Measurements from ENCODE around the gene PDE4B. TPM values are rescaled to one million over a fixed set of nuclear protein-coding genes. Genes with fewer than 3 reads are reported as not detected.

Gene PDE4B
- total and polyA plus RNA-seq, 12 donors = 2.0 to 63.2 (median 15.3) TPM

- peaks cover 0 to 3% (median 0%) of the 10 kb centered on the region in 7 donors for H3K27me3 ChIP-seq
- H3K36me3 ChIP-seq = no peaks in the 10 kb centered on the region
- intact Hi-C loops (cut with DNase I) = no loop called here
- no peak overlapping the region for H3K4me3 ChIP-seq
- ATAC-seq (no peak), DNase-seq (no peak)
- no peak for TF ChIP-seq CTCF (IDR thresholded peaks at IDR 0.05)
- H3K4me1 ChIP-seq = peaks cover 0 to 6% (median 0%) of the 10 kb centered on the region in 9 donors
- no peak overlapping the region for H3K27ac ChIP-seq
- WGBS, 2 donors = 90 to 96% methylated on average over 1 of the region's 1 CpG
- no peaks in the 10 kb centered on the region for H3K9me3 ChIP-seq
Measured at GRCh38 chr1:65757531-65757930, 35.2 kb upstream of the PDE4B start.

- H3K27ac ChIP-seq = no peak overlapping the region
- intact Hi-C loops (cut with DNase I) = no loop called here
- no peak for ATAC-seq
Measured at GRCh38 chr1:65758128-65758527, 34.6 kb upstream of the PDE4B start.

GRCh38 chr1:65759516-65759915 lies 33.2 kb upstream of the PDE4B start:
- Histone ChIP-seq H3K9me3 (no peaks in the 10 kb centered on the region), H3K4me3 (no peak overlapping the region), H3K27ac (no peak overlapping the region), H3K27me3 (peaks cover 0 to 3% (median 0%) of the 10 kb centered on the region in 7 donors), H3K4me1 (peaks cover 0 to 6% (median 0%) of the 10 kb centered on the region in 9 donors), H3K36me3 (no peaks in the 10 kb centered on the region)
- intact Hi-C loops (cut with DNase I) = no loop called here
- no peak for ATAC-seq
- TF ChIP-seq CTCF (IDR thresholded peaks at IDR 0.05) = no peak
- WGBS, 2 donors = 94% methylated on average over 1 of the region's 1 CpG
- DNase-seq = no peak

More at GRCh38 chr1:65758128-65758527, 34.6 kb upstream of the PDE4B start:
- peaks cover 0 to 6% (median 0%) of the 10 kb centered on the region in 9 donors for H3K4me1 ChIP-seq
- H3K9me3 ChIP-seq = no peaks in the 10 kb centered on the region
- peaks cover 0 to 3% (median 0%) of the 10 kb centered on the region in 7 donors for H3K27me3 ChIP-seq
- DNase-seq = no peak
- TF ChIP-seq CTCF (IDR thresholded peaks at IDR 0.05) = no peak
- no peak overlapping the region for H3K4me3 ChIP-seq
- no peaks in the 10 kb centered on the region for H3K36me3 ChIP-seq

DNA sequence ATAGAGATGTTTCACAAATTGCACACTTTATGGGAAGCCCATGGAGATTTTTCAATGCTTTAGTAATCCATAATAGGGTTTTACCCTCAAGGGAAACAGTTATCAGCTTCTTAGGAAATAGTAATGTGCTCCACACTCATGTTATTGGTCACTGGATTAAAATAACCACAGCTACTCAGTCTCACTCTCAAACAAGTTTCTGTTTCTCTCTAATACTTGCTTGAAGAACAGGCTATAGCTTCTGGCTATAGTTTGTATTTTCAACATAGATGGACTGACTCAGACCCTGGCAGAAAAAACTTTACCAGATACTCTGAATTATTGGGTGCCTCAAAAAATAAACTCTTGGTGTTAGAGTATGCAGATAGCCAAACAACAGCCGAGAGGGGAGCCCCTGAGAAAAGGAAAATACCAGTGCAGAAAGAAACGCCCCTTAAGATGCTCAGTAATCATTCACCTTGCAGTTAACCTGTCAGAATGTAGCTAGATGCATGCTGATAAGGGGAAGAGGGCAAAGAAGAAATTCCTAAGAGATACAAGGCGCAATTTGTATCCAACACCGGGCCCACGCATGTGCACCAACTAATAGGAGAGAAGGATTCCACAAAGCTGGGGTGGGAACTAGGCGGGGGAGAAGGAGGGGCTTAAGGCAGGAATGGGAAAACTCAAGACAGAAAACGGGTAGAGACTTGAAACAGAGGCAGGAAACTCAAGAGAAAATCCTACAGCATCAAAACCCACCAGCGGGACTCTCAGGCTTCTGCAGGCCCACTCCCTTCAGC lies 30.4 kb upstream of the PDE4B start:
- ATAC-seq (no peak), DNase-seq (no peak)
- Histone ChIP-seq H3K4me3 (no peak overlapping the region), H3K4me1 (no peaks in the 10 kb centered on the region), H3K9me3 (peaks cover 0 to 12% (median 0%) of the 10 kb centered on the region in 11 donors), H3K36me3 (no peaks in the 10 kb centered on the region), H3K27me3 (peaks cover 0 to 3% (median 0%) of the 10 kb centered on the region in 7 donors), H3K27ac (no peak overlapping the region)
- no peak for TF ChIP-seq CTCF (IDR thresholded peaks at IDR 0.05)
- 68% methylated on average over 8 of the region's 8 CpGs for WGBS, 2 donors
- intact Hi-C loops (cut with DNase I) = no loop called here
